CD4-positive, CD25-positive, alpha-beta regulatory T cell (primary cell): ENCODE data around the gene ERFL. TPM values are rescaled to one million over a fixed set of nuclear protein-coding genes. Genes with fewer than 3 reads are reported as not detected.

ENCODE experiments used
- ATAC-seq, 2 donors: fragments of 150-1000 bp; cut with Tn5 transposase; one replicate each; pipeline ENCODE4 v1.10.0; 2021; ENCODE audit warnings: low read depth in 2 of 2, moderate number of reproducible peaks in 2 of 2, moderate library complexity in 1 of 2
- DNase-seq, 3 donors: peaks; one replicate each; pipeline versions ENCODE4 v3.0.0 to v3.0.0-alpha.2; 2012 to 2022; ENCODE audit warnings: mixed read lengths in 1 of 3
- H3K27ac ChIP-seq: one replicate; pipeline ENCODE4 v1.7.0; 2013; ENCODE audit warnings: mild to moderate bottlenecking, low read length; ENCODE audit not compliant: insufficient read depth, poor library complexity, severe bottlenecking
- H3K27me3 ChIP-seq: one replicate; pipeline ENCODE4 v1.7.0; 2013; ENCODE audit warnings: low read length; ENCODE audit not compliant: control insufficient read depth, insufficient read depth
- H3K36me3 ChIP-seq: one replicate; pipeline ENCODE4 v1.7.0; 2013; ENCODE audit warnings: mild to moderate bottlenecking, low read length, moderate library complexity; ENCODE audit not compliant: control insufficient read depth, insufficient read depth
- H3K4me1 ChIP-seq: 2 replicates; pipeline ENCODE4 v1.7.0; 2013; ENCODE audit warnings: mild to moderate bottlenecking, low read length; ENCODE audit not compliant: insufficient read depth, control insufficient read depth, poor library complexity, severe bottlenecking
- H3K4me3 ChIP-seq: one replicate; pipeline ENCODE4 v1.7.0; 2013; ENCODE audit warnings: low read depth, mild to moderate bottlenecking, low read length, moderate library complexity
- H3K9me3 ChIP-seq, 2 experiments: 1 replicate in 1 of 2; 2 replicates in 1 of 2; pipeline ENCODE4 v1.7.0; 2013; ENCODE audit warnings: low read length in 2 of 2, mild to moderate bottlenecking in 1 of 2, moderate library complexity in 1 of 2; ENCODE audit not compliant: control insufficient read depth in 2 of 2
- H3K27ac Mint-ChIP-seq, 3 donors: one replicate each; pipeline ENCODE4 v1.8.0; 2020 to 2022; ENCODE audit warnings: mild to moderate bottlenecking in 3 of 3, mixed read lengths in 3 of 3, moderate library complexity in 2 of 3
- H3K27me3 Mint-ChIP-seq: one replicate; pipeline ENCODE4 v1.8.0; 2022; ENCODE audit warnings: mild to moderate bottlenecking, mixed read lengths
- H3K36me3 Mint-ChIP-seq: one replicate; pipeline ENCODE4 v1.8.0; 2020; ENCODE audit warnings: mixed read lengths
- H3K4me1 Mint-ChIP-seq, 4 donors: one replicate each; pipeline ENCODE4 v1.8.0; 2020 to 2022; ENCODE audit warnings: mixed read lengths in 4 of 4, mild to moderate bottlenecking in 1 of 4
- H3K4me3 Mint-ChIP-seq, 4 donors: one replicate each; pipeline ENCODE4 v1.8.0; 2020 to 2022; ENCODE audit warnings: mild to moderate bottlenecking in 4 of 4, mixed read lengths in 4 of 4, moderate library complexity in 3 of 4
- H3K9me3 Mint-ChIP-seq, 7 donors: one replicate each; pipeline ENCODE4 v1.8.0; 2020 to 2022; ENCODE audit warnings: mixed read lengths in 7 of 7, mild to moderate bottlenecking in 3 of 7, moderate library complexity in 2 of 7
- polyA plus RNA-seq, 4 donors: library from polyadenylated mRNA; unstranded; fragments of 300-500 nt; fragmentation: Illumina TruSeq; gene quantifications; one replicate each; pipeline ENCODE4 v1.2.3, GENCODE V29; 2021
- total RNA-seq: library from RNA; stranded (reverse); gene quantifications from one replicate; pipeline ENCODE4 v1.2.3, GENCODE V29; 2022

Gene ERFL
- 4.7 TPM for total RNA-seq
- polyA plus RNA-seq = not detected

DNA sequence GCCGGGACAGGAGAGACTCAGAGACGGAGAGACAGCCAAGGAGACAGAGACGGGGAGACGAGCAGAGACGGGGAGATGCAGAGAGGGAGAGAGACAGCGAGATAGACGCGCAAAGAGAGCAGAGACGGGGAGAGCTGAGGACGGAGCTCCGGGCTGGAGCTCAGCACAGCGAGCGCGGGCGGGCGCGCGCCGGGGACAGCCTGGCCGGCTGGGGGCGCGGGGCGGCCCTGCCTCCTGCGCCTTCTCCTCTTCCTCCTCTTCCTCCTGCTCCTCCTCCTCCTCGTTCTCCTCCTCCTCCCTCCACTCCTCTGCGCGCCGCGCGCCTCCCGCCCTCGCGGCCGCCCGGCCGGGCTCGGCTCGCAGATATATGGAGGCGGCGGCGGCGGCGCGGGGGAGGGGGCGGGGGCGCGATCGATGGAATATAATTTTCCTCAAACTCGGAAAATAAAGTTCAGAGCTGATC lies at the start of gene ERFL:
Gene ERFL (minus strand): TSS at position 229 of the 463 bp plus-strand sequence. CDS start 15,530 bp downstream, outside the sequence.
- Mint-ChIP-seq H3K4me3 (peak within 1 kb of the TSS in 3 of 4 donors; percentile 69 to 97 (median 94)), H3K36me3 (no peaks in the 10 kb centered on the region), H3K9me3 (peaks cover 0 to 3% (median 0%) of the 10 kb centered on the region in 7 donors), H3K27ac (peak within 1 kb of the TSS; percentile 84 to 98 (median 90)), H3K27me3 (peaks cover 11% of the 10 kb centered on the region), H3K4me1 (peaks cover 0 to 40% (median 20%) of the 10 kb centered on the region in 4 donors)
- Histone ChIP-seq H3K4me1 (peaks cover 28% of the 10 kb centered on the region), H3K27me3 (peaks cover 4% of the 10 kb centered on the region), H3K27ac (peak within 1 kb of the TSS; percentile 49), H3K4me3 (peak within 1 kb of the TSS; percentile 89), H3K9me3 (no peaks in the 10 kb centered on the region), H3K36me3 (no peaks in the 10 kb centered on the region)
- ATAC-seq (peak; percentile 22), DNase-seq (no peak)

DNA sequence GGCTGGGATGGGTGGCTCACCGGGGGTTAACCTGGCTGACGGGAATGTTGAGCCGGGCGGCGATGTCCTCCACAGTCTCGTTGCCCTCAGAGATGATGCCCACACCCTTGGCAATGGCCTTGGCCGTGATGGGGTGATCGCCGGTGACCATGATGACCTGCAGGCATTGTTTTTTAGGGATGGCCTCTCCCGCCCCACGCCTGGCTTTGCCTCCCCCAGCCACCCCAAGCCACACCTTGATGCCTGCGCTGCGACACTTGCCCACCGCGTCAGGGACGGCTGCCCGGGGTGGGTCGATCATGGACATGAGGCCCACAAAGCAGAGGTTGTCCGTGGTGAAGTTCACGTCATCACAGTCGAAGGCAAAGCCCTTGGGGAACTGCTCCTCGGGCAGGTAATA lies 49.7 kb upstream of the ERFL start:
- Histone ChIP-seq H3K36me3 (no peaks in the 10 kb centered on the region), H3K27me3 (no peaks in the 10 kb centered on the region), H3K4me1 (no peaks in the 10 kb centered on the region), H3K4me3 (no peak overlapping the region), H3K9me3 (no peaks in the 10 kb centered on the region), H3K27ac (no peak overlapping the region)
- H3K36me3 Mint-ChIP-seq = peaks cover 11% of the 10 kb centered on the region
- H3K9me3 Mint-ChIP-seq = no peaks in the 10 kb centered on the region
- DNase-seq = no peak
- ATAC-seq = no peak
- H3K4me3 Mint-ChIP-seq = no peak overlapping the region
- no peak overlapping the region for H3K27ac Mint-ChIP-seq
- H3K27me3 Mint-ChIP-seq = no peaks in the 10 kb centered on the region
- no peaks in the 10 kb centered on the region for H3K4me1 Mint-ChIP-seq

DNA sequence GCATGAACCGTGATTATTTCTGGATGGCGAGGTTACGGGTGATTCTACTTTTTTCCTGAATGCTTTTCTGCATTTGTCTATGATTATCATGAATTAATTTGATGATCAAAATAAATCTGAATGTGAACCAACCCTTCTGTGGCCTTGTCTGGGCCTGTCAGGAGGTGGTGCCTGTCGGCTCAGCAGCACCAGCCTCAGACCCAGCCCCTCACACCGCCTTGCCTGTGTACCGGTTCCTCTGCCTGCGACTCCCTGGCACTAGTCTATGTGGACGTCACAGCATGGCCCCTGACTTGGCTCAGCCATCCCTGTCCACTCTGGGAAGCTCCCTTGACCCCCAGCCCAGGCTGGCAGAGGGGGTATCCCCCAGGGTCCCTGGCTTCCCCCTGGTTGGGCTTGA lies 46.4 kb upstream of the ERFL start:
- H3K27ac ChIP-seq = no peak overlapping the region
- no peak for ATAC-seq
- no peaks in the 10 kb centered on the region for H3K9me3 ChIP-seq
- Mint-ChIP-seq H3K4me3 (no peak overlapping the region), H3K36me3 (peaks cover 6% of the 10 kb centered on the region), H3K9me3 (no peaks in the 10 kb centered on the region), H3K27ac (no peak overlapping the region), H3K4me1 (no peaks in the 10 kb centered on the region), H3K27me3 (no peaks in the 10 kb centered on the region)
- no peak overlapping the region for H3K4me3 ChIP-seq
- no peak for DNase-seq
- no peaks in the 10 kb centered on the region for H3K4me1 ChIP-seq
- no peaks in the 10 kb centered on the region for H3K36me3 ChIP-seq
- no peaks in the 10 kb centered on the region for H3K27me3 ChIP-seq

DNA sequence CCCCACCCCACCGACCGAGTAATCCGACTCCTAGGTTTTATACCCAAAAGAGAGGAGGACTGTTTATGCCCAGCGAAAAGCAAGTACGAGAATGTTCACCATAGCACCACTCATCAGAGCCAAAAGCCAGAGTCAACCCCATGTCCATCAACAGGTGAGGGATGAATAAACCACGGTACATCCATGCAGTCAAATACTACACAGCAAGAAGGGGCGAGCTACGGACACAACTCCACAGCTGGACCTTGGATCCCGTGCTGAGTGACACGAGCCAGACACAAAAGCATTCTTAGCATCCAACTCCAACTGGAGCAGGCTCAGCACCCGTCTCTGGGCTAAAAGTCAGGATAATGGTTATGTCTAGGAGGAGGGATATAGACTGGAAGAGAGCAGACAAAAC lies 43.1 kb upstream of the ERFL start:
- no peak for DNase-seq
- ATAC-seq = no peak
- H3K9me3 ChIP-seq = no peaks in the 10 kb centered on the region
- H3K4me1 Mint-ChIP-seq = no peaks in the 10 kb centered on the region
- no peak overlapping the region for H3K27ac Mint-ChIP-seq
- H3K36me3 ChIP-seq = no peaks in the 10 kb centered on the region
- H3K4me3 Mint-ChIP-seq = no peak overlapping the region
- H3K27me3 ChIP-seq = no peaks in the 10 kb centered on the region
- H3K9me3 Mint-ChIP-seq = peaks cover 0 to 1% (median 0%) of the 10 kb centered on the region in 7 donors
- no peaks in the 10 kb centered on the region for H3K27me3 Mint-ChIP-seq
- H3K4me1 ChIP-seq = no peaks in the 10 kb centered on the region
- no peak overlapping the region for H3K4me3 ChIP-seq
- H3K27ac ChIP-seq = no peak overlapping the region
- peaks cover 11% of the 10 kb centered on the region for H3K36me3 Mint-ChIP-seq

DNA sequence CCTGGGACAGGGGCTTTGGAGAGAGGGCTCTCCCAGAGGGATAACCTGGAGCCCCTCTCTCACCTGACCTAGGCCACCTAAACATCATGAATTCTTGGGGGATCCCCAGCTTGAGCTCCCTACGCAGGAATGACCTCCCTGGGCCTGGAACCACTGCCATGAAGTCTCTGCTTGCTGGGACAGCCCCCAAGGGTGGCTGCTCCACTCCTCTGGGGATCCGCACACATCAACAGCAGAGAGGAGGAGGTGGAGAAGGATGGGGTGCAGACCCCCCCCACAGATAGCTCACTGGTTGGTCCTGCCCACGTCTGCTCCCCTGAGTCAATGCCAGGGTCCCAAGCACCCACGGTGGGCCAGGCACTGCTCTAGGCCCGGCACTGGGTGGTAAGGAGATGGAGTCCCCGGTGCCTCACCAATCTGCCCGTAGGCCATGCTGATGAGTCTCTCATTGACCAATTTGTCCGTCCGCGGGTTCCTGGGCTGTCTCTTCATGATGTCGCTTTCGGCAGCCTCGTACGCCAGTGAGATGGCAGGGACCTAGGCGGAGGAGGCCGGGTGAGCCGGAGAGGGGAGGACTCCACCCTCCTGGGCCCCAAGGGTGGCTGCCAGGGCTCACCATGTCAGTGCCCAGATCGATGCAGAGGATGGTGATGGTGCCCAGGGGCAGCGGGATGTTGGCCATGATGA lies 41.7 kb upstream of the ERFL start:
- Mint-ChIP-seq H3K27ac (no peak overlapping the region), H3K36me3 (peaks cover 11% of the 10 kb centered on the region), H3K27me3 (no peaks in the 10 kb centered on the region), H3K4me3 (peak overlapping the region in 1 of 4 donors; percentile 58), H3K9me3 (peaks cover 0 to 1% (median 0%) of the 10 kb centered on the region in 7 donors), H3K4me1 (no peaks in the 10 kb centered on the region)
- ATAC-seq = no peak
- Histone ChIP-seq H3K27ac (no peak overlapping the region), H3K36me3 (no peaks in the 10 kb centered on the region), H3K4me3 (no peak overlapping the region), H3K27me3 (no peaks in the 10 kb centered on the region), H3K9me3 (no peaks in the 10 kb centered on the region), H3K4me1 (no peaks in the 10 kb centered on the region)
- no peak for DNase-seq

DNA sequence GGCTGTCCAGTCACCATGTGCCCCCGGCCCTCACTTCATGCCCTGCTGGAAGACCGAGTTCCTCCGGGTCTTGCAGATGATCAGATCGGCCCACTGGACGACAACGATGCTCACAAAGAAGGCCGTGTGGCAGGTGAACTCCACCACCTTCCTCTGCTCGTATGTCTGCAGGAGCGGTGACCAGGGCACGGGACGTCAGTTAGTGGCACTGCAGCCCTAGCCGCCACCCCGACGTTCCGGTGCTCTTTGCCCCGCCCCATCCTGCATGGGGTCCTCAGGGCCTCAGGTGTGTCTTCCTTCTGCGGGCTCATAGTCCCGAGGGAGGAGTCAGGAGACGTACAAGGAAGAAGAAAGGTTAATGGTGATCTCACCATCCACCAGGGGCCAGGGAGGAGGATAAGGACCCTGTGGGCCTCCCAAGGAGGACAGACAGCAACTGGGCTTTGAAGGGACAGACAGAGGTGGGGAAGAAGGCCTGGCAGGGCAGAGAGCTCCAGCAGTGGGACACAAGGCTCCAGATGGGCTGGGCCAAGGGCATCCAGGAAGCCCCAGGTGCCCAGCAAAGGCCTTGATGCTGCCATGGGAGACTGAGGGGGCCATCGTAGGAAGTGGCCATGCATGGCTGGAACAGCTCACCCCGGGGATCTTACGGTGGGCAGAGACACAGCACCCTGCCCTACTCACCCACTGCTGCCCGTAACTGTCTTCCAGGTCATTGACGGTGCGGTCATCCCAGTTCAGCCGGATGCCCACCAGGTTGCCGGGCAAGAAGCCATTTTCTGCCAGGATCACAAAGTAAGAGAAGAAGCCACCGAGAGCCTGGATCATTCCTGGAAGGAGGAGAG lies 40.7 kb upstream of the ERFL start:
- ATAC-seq (no peak), DNase-seq (no peak)
- no peaks in the 10 kb centered on the region for H3K36me3 ChIP-seq
- H3K4me3 Mint-ChIP-seq = no peak overlapping the region
- no peak overlapping the region for H3K4me3 ChIP-seq
- H3K27ac ChIP-seq = no peak overlapping the region
- no peaks in the 10 kb centered on the region for H3K27me3 Mint-ChIP-seq
- H3K27ac Mint-ChIP-seq = no peak overlapping the region
- H3K4me1 Mint-ChIP-seq = no peaks in the 10 kb centered on the region
- no peaks in the 10 kb centered on the region for H3K4me1 ChIP-seq
- H3K9me3 Mint-ChIP-seq = peaks cover 0 to 1% (median 0%) of the 10 kb centered on the region in 7 donors
- peaks cover 11% of the 10 kb centered on the region for H3K36me3 Mint-ChIP-seq
- H3K27me3 ChIP-seq = no peaks in the 10 kb centered on the region
- no peaks in the 10 kb centered on the region for H3K9me3 ChIP-seq

DNA sequence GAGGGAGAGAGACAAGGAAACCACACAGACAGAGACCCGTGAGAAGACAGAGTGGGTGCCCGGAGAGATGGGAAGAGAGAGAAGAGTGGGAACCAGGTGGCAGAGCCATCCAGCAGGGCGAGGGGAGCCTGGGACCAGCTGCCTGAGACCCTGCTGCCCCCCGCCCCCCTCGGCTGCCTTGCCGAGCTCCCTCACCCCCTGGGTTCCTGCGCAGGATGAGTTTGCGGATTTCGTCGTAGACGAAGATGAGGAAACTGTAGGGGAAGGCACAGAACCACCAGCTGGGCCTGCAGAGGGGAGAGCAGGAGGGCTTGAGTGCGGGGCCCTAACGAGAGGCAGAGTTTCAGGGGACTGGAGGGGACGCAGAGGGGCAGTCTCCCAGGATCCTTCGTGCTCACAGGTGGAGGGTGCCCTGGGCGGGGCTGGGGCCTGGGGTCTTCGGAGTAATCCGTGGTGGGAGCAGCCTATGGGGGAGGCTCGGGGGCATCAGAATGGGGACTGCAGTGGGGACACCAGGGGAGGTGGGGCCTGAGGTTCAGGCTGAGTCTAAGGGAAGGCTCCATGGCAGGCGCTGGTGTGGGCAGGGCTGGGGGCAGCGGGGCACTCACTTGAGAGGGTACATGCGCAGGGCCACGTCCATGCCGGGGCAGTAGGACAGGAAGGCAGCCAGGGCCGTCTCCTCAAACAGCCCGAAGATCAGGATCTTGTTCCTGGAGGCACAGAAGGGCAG lies 39.0 kb upstream of the ERFL start:
- Mint-ChIP-seq H3K9me3 (peaks cover 0 to 1% (median 0%) of the 10 kb centered on the region in 7 donors), H3K27me3 (no peaks in the 10 kb centered on the region), H3K4me3 (no peak overlapping the region), H3K4me1 (no peaks in the 10 kb centered on the region), H3K36me3 (peaks cover 11% of the 10 kb centered on the region), H3K27ac (no peak overlapping the region)
- Histone ChIP-seq H3K27me3 (no peaks in the 10 kb centered on the region), H3K9me3 (no peaks in the 10 kb centered on the region), H3K4me1 (no peaks in the 10 kb centered on the region), H3K36me3 (no peaks in the 10 kb centered on the region), H3K27ac (no peak overlapping the region), H3K4me3 (no peak overlapping the region)
- DNase-seq (no peak), ATAC-seq (no peak)
